UCSD-AML1 (cell line): ENCODE results near the gene SLITRK1.

ENCODE experiments used
- DNase-seq: peaks from one replicate; lab custom pipeline; 2025; ENCODE audit not compliant: unreplicated experiment; lab: John Stamatoyannopoulos, UW

Gene SLITRK1

GRCh38 chr13:83881917-83882605 is at the start of gene SLITRK1:
TSS of gene SLITRK1 (minus strand) at chr13:83882474. CDS start at chr13:83881507, 967 bp downstream.
- DNase-seq, result peak; percentile 25

- DNase-seq, result peak; percentile 7
Observed at GRCh38 chr13:83929157-83929556, 46.9 kb upstream of the SLITRK1 start.

GRCh38 chr13:83919775-83920174 is 37.5 kb upstream of the SLITRK1 start:
- no peak for DNase-seq

GRCh38 chr13:83914368-83914767 is 32.1 kb upstream of the SLITRK1 start:
- peak; percentile 2 for DNase-seq

- peak; percentile 3 for DNase-seq
Observed at GRCh38 chr13:83907196-83907989, 25.1 kb upstream of the SLITRK1 start.

GRCh38 chr13:83906240-83906820 is 24.1 kb upstream of the SLITRK1 start:
- no peak for DNase-seq

- no peak for DNase-seq
Observed at GRCh38 chr13:83905641-83906040, 23.4 kb upstream of the SLITRK1 start.

- DNase-seq, result peak; percentile 66
Observed at GRCh38 chr13:83895994-83896580, 13.8 kb upstream of the SLITRK1 start.

GRCh38 chr13:83890358-83890757 is 8.1 kb upstream of the SLITRK1 start:
- DNase-seq, result no peak

- no peak for DNase-seq
Observed at GRCh38 chr13:83884141-83884540, 1.9 kb upstream of the SLITRK1 start.

- no peak for DNase-seq
Observed at GRCh38 chr13:83883061-83883523, 818 bp upstream of the SLITRK1 start.

- no peak for DNase-seq
Observed at GRCh38 chr13:83882606-83882959, 309 bp upstream of the SLITRK1 start.

- DNase-seq, result peak; percentile 1
Observed at GRCh38 chr13:83881140-83881684, 1.1 kb downstream of the SLITRK1 start.

- DNase-seq, result no peak
Observed at GRCh38 chr13:83880275-83881139, 1.8 kb downstream of the SLITRK1 start.

GRCh38 chr13:83879431-83880171 is 2.7 kb downstream of the SLITRK1 start:
- DNase-seq, result peak; percentile 4

- peak; percentile 7 for DNase-seq
Observed at GRCh38 chr13:83878691-83879430, 3.4 kb downstream of the SLITRK1 start.

GRCh38 chr13:83877651-83878355 is 4.5 kb downstream of the SLITRK1 start:
- peak; percentile 1 for DNase-seq

GRCh38 chr13:83876546-83876945 is 5.7 kb downstream of the SLITRK1 start:
- DNase-seq, result no peak
